ENCODE data around the gene SLX9. TPM values are rescaled to one million over a fixed set of nuclear protein-coding genes. Genes with fewer than 3 reads are reported as not detected.

The SLX9 gene
- total RNA-seq, 3 donors from 2014 or later: 15.8 to 17.7 (median 17.0) TPM

- H3K9me3 ChIP-seq: no peaks in the 10 kb centered on the region
- H3K4me3 ChIP-seq: no peak overlapping the region
- H3K4me1 ChIP-seq: peaks cover 0 to 4% of the 10 kb centered on the region in 2 donors
- DNase-seq (ENCODE audit: low spot score in 2 of 2): no peak
- no peaks in the 10 kb centered on the region for H3K36me3 ChIP-seq
- H3K27me3 ChIP-seq: no peaks in the 10 kb centered on the region
- H3K27ac ChIP-seq: peak overlapping the region; percentile 29 to 61
- intact Hi-C loops (cut with DNase I; ENCODE audit: low total_unique reads): no loop called here
- no peak for TF ChIP-seq CTCF (IDR thresholded peaks at IDR 0.05)
- no peak for TF ChIP-seq POLR2A (IDR thresholded peaks at IDR 0.05)
- TF ChIP-seq POLR2AphosphoS5 (IDR thresholded peaks at IDR 0.05): no peak
Measured at GRCh38 chr21:44984792-44985440, 45.1 kb downstream of the SLX9 start.

- Histone ChIP-seq H3K4me1 (peaks cover 0 to 4% of the 10 kb centered on the region in 2 donors), H3K9me3 (no peaks in the 10 kb centered on the region), H3K36me3 (no peaks in the 10 kb centered on the region), H3K27me3 (no peaks in the 10 kb centered on the region), H3K4me3 (no peak overlapping the region), H3K27ac (peak overlapping the region in 1 of 2 donors; percentile 61)
- no peak for DNase-seq (ENCODE audit: low spot score in 2 of 2)
- intact Hi-C loops (cut with DNase I; ENCODE audit: low total_unique reads): no loop called here
- TF ChIP-seq CTCF (IDR thresholded peaks at IDR 0.05) (no peak), POLR2AphosphoS5 (IDR thresholded peaks at IDR 0.05) (no peak), POLR2A (IDR thresholded peaks at IDR 0.05) (no peak)
Measured at GRCh38 chr21:44985441-44986401, 45.9 kb downstream of the SLX9 start.

DNA sequence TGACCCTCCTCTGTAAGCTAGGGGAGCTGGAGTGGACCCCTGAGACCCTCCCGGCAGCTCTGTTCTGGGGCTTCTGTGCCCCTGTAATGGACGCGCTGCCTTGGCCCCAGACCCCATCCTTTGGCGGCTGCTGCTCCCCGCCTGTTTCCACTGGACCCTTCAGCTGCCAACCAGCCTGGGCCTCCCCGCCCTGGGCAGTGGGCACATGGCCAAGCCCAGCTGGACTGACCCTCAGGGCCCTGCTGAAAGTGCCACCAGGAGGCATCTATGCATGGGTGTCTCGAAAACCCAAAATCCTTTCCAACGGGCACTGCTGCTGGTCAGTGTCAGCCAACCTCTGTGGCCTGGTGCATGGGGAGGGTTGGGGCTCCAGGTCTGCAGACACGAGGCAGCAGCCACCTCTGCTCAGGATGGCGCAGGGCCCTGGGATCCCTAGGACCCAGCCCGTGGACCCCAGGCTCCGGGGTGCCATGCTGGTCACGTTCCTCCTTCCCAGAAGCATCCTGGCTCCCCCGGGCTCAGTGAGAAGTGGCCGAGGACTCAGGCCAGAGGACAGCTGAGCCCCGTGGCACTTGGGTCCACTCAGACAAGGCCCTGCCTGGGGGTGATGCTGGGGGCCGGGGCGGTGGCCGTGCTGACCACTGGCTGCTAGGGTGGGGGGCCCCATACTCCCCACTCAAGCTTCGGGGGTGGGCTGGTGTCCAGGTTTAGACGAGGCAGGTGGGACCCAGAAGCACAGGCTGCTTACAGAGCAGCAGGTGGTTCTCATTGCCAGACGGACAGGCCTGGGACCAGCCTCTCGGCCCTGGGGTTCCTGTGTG, 46.9 kb downstream of the SLX9 start:
- DNase-seq (ENCODE audit: low spot score in 2 of 2): no peak
- intact Hi-C loops (cut with DNase I; ENCODE audit: low total_unique reads): no loop called here
- Histone ChIP-seq H3K36me3 (no peaks in the 10 kb centered on the region), H3K9me3 (no peaks in the 10 kb centered on the region), H3K27ac (no peak overlapping the region), H3K4me3 (no peak overlapping the region), H3K4me1 (peaks cover 0 to 4% of the 10 kb centered on the region in 2 donors), H3K27me3 (no peaks in the 10 kb centered on the region)
- TF ChIP-seq POLR2AphosphoS5 (IDR thresholded peaks at IDR 0.05) (no peak), POLR2A (IDR thresholded peaks at IDR 0.05) (no peak), CTCF (IDR thresholded peaks at IDR 0.05) (no peak)

DNA sequence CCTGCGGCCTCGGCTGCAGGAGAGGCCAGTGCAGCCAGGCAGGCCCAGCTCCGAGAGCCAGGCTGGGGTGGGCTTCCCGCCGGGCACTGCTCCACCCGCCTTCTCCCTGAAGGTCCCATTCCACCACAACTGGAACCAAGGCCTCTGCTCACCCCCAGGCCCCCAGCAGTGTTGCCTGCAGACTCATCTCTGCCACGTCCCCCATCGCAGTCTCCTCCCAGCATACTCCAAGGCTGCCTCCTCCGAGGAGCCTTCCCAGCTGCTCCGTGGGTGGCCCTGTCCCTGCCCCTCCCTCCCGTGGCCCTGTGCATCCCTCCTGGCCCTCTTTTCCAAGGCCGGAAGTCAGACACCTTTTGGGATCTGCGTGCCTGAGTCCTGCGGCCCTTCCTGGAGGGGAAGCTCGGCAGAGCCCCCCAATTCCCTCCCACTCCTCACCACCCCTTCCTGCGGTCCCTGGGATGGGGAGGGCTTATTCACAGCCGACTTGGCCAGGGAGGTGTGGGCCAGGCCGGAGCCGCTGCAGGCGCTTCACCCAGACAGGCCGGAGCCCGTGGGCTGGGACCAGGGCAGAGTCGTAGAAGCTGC, 47.6 kb downstream of the SLX9 start:
- Histone ChIP-seq H3K27ac (no peak overlapping the region), H3K9me3 (no peaks in the 10 kb centered on the region), H3K4me1 (peaks cover 0 to 4% of the 10 kb centered on the region in 2 donors), H3K27me3 (no peaks in the 10 kb centered on the region), H3K36me3 (no peaks in the 10 kb centered on the region), H3K4me3 (no peak overlapping the region)
- intact Hi-C loops (cut with DNase I; ENCODE audit: low total_unique reads): no loop called here
- no peak for TF ChIP-seq POLR2AphosphoS5 (IDR thresholded peaks at IDR 0.05)
- TF ChIP-seq POLR2A (IDR thresholded peaks at IDR 0.05): no peak
- no peak for DNase-seq (ENCODE audit: low spot score in 2 of 2)

All from breast epithelium (tissue), 4 donors.